ENCODE data around the gene ZNF362. TPM values are rescaled to one million over a fixed set of nuclear protein-coding genes. Genes with fewer than 3 reads are reported as not detected.
A peak's percentile ranks its signal among the peaks of the same experiment; 100 is the strongest.

Gene ZNF362
- total RNA-seq, 1 experiment from 2014 or later = 26.9 TPM

Small RNA genes lying within 50 kb of the gene (microRNA-seq; reads per million reads assigned to microRNA genes)
- 4.5 reads per million, percentile 30 among the genes with 10 or more reads in this experiment for gene MIR3605

Other genes starting within 250 kb of the ZNF362 start
- 127 and 139 TPM in 2 replicates for gene AK2, start 219.6 kb upstream of the ZNF362 start, total RNA-seq (2022)
- 1.5 and 2.3 TPM in 2 replicates for gene AZIN2, start 175.3 kb upstream of the ZNF362 start, total RNA-seq (2022)
- gene TRIM62, start 74.4 kb upstream of the ZNF362 start, total RNA-seq (2022) = 2.4 and 2.5 TPM in 2 replicates
- gene A3GALT2, start 64.6 kb downstream of the ZNF362 start, total RNA-seq (2022) = not detected in 2 replicates
- gene PHC2, start 174.6 kb downstream of the ZNF362 start, total RNA-seq (2022) = 31.8 and 35.2 TPM in 2 replicates
- gene ZSCAN20, start 216.2 kb downstream of the ZNF362 start, total RNA-seq (2022) = 2.7 and 3.0 TPM in 2 replicates

Data from Caco-2 (cell line).